ENCODE results near the gene SEMA5B. TPM values are rescaled to one million over a fixed set of nuclear protein-coding genes. Genes with fewer than 3 reads are reported as not detected.

Gene SEMA5B
- total and polyA plus RNA-seq, 9 of the 15 experiments (the other 6 are each of a cell fraction or from before 2014, with no cell fraction given) = not detected

DNA sequence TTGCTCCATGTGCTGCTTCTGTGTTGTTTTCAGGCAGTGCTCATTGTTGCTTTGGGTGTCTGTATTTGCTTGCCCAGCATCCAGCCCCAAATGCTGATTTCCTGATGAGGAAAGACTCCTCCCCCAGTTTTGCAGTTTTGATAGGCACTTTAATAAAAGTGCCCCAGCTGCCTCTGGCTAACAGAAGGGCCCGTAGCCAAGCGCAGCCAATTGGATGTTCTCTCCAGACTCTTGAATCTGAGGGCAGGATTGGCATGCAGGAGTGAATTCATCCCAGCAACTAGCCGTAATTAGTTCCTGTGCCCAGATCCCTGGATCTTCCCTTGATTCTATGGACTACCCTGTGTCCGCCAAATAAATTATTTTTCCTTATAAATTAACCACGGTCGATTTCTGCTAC is 14.8 kb upstream of the SEMA5B start:
- Histone ChIP-seq H3K27ac (ENCODE audit: extremely low read depth, low read depth, low read length) (no peak overlapping the region), H3K4me1 (replicated peaks in 1 of 2; ENCODE audit: control insufficient read depth in 2 of 2, insufficient read depth in 2 of 2, low read length in 2 of 2) (no peaks in the 10 kb centered on the region), H3K79me2 (ENCODE audit: control insufficient read depth, insufficient read depth, low read length) (no peaks in the 10 kb centered on the region), H3K9ac (ENCODE audit: insufficient read depth in 1 of 2, low read depth in 2 of 2, low read length in 2 of 2) (no peak overlapping the region), H2AFZ (ENCODE audit: low read depth, low read length) (no peak overlapping the region), H3K4me3 (no peak overlapping the region), H3K27me3 (ENCODE audit: control insufficient read depth in 2 of 2, insufficient read depth in 2 of 2, low read length in 2 of 2) (peaks cover 4 to 41% of the 10 kb centered on the region in 2 experiments; a peak in 4 of 5 replicates), H4K20me1 (replicated peaks; ENCODE audit: control insufficient read depth, insufficient read depth, low read length) (no peaks in the 10 kb centered on the region), H3K9me3 (replicated peaks; ENCODE audit: control insufficient read depth, insufficient read depth, low read depth, low read length) (no peaks in the 10 kb centered on the region), H3K36me3 (ENCODE audit: control insufficient read depth, insufficient read depth, low read length) (no peaks in the 10 kb centered on the region), H3K9me1 (ENCODE audit: control insufficient read depth, insufficient read depth, low read length) (no peaks in the 10 kb centered on the region), H3K4me2 (ENCODE audit: insufficient read depth, low read length) (no peak overlapping the region)
- FAIRE-seq (no peak), ATAC-seq (no peak), DNase-seq (ENCODE audit: extremely low read depth in 1 of 4, low spot score in 3 of 4) (no peak)
- 1% methylated on average over 6 of the region's 6 CpGs for WGBS (ENCODE audit: insufficient coverage, low coverage, missing lambda C conversion rate)
- ChIA-PET POLR2A (interaction anchor here (0.9 kb wide), 1 partner anchor 25 kb away, joined by 4 read pairs; the partner anchor contains the start of gene PDIA5), CTCF (ENCODE audit: low intra/inter-chr PET ratio) (no interaction called here)
- in situ Hi-C loops (cut with MboI) (no loop called here), intact Hi-C loops (cut with micrococcal nuclease) (no loop called here)
- no TSS peak for BruUV-seq (replicated peaks)
- TF ChIP-seq ATF3 (IDR thresholded peaks at IDR 0.05) (no peak), ATF3 (CRISPR knock-in tag; conservative IDR thresholded peaks at IDR 0.05) (no peak), ZBTB9 (CRISPR knock-in tag; IDR thresholded peaks at IDR 0.05) (no peak), FOXP1 (CRISPR knock-in tag; IDR thresholded peaks at IDR 0.05) (no peak), ZC3H4 (CRISPR knock-in tag; IDR thresholded peaks at IDR 0.05; ENCODE audit: borderline replicate concordance) (no peak), HNRNPUL1 (IDR thresholded peaks at IDR 0.05; ENCODE audit: low read length) (no peak), ZNF778 (CRISPR knock-in tag; IDR thresholded peaks at IDR 0.05) (no peak), MCM5 (IDR thresholded peaks at IDR 0.05; ENCODE audit: low read depth) (no peak), GABPB1 (CRISPR knock-in tag; IDR thresholded peaks at IDR 0.05) (no peak), TSC22D4 (tag; IDR thresholded peaks at IDR 0.05) (no peak), E2F5 (CRISPR knock-in tag; IDR thresholded peaks at IDR 0.05) (no peak), SRSF3 (IDR thresholded peaks at IDR 0.05; ENCODE audit: insufficient read depth, low read length) (no peak), KDM1A (IDR thresholded peaks at IDR 0.05) (no peak), ZNF668 (CRISPR knock-in tag; IDR thresholded peaks at IDR 0.05) (no peak)
- TF ChIP-seq, protein P1, sequence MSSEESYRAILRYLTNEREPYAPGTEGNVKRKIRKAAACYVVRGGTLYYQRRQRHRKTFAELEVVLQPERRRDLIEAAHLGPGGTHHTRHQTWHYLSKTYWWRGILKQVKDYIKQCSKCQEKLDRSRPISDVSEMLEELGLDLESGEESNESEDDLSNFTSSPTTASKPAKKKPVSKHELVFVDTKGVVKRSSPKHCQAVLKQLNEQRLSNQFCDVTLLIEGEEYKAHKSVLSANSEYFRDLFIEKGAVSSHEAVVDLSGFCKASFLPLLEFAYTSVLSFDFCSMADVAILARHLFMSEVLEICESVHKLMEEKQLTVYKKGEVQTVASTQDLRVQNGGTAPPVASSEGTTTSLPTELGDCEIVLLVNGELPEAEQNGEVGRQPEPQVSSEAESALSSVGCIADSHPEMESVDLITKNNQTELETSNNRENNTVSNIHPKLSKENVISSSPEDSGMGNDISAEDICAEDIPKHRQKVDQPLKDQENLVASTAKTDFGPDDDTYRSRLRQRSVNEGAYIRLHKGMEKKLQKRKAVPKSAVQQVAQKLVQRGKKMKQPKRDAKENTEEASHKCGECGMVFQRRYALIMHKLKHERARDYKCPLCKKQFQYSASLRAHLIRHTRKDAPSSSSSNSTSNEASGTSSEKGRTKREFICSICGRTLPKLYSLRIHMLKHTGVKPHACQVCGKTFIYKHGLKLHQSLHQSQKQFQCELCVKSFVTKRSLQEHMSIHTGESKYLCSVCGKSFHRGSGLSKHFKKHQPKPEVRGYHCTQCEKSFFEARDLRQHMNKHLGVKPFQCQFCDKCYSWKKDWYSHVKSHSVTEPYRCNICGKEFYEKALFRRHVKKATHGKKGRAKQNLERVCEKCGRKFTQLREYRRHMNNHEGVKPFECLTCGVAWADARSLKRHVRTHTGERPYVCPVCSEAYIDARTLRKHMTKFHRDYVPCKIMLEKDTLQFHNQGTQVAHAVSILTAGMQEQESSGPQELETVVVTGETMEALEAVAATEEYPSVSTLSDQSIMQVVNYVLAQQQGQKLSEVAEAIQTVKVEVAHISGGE (CRISPR knock-in tag; IDR thresholded peaks at IDR 0.05) = no peak
- TF ChIP-seq, protein P2, sequence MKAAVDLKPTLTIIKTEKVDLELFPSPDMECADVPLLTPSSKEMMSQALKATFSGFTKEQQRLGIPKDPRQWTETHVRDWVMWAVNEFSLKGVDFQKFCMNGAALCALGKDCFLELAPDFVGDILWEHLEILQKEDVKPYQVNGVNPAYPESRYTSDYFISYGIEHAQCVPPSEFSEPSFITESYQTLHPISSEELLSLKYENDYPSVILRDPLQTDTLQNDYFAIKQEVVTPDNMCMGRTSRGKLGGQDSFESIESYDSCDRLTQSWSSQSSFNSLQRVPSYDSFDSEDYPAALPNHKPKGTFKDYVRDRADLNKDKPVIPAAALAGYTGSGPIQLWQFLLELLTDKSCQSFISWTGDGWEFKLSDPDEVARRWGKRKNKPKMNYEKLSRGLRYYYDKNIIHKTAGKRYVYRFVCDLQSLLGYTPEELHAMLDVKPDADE (conservative IDR thresholded peaks at IDR 0.05; ENCODE audit: control insufficient read depth, low read depth, low read length) = no peak

Data from K562 (cell line).